Smooth muscle cell (in vitro differentiated cells): ENCODE results near the gene TRAPPC4. TPM values are rescaled to one million over a fixed set of nuclear protein-coding genes. Genes with fewer than 3 reads are reported as not detected.
A peak's percentile ranks its signal among the peaks of the same experiment; 100 is the strongest.

ENCODE experiments used
- DNase-seq: peaks from one replicate; lab custom pipeline; 2025; ENCODE audit not compliant: unreplicated experiment; lab: John Stamatoyannopoulos, UW
- H2AFZ ChIP-seq: fragments of 200-600 bp; sonication (generic); 2 replicates; pipeline ENCODE4 v1.6.0; 2016; ENCODE audit warnings: antibody characterized with exemption, low read depth, mild to moderate bottlenecking
- H3F3A ChIP-seq: fragments of 200-600 bp; sonication (generic); 2 replicates; pipeline ENCODE4 v1.6.0; 2017; ENCODE audit warnings: antibody characterized with exemption, low read depth
- H3K27ac ChIP-seq: fragments of 200-600 bp; sonication (generic); 2 replicates; pipeline ENCODE4 v1.5.1; 2016; ENCODE audit warnings: low read depth, mild to moderate bottlenecking
- H3K27me3 ChIP-seq: fragments of 200-600 bp; sonication (generic); 2 replicates; pipeline ENCODE4 v1.6.1; 2016; ENCODE audit warnings: low read depth, mild to moderate bottlenecking
- H3K36me3 ChIP-seq: fragments of 200-600 bp; sonication (generic); 2 replicates; pipeline ENCODE4 v1.5.1; 2016; ENCODE audit warnings: low read depth
- H3K4me1 ChIP-seq: fragments of 200-600 bp; sonication (generic); 2 replicates; pipeline ENCODE4 v1.5.1; 2016; ENCODE audit warnings: low read depth
- H3K4me2 ChIP-seq: fragments of 200-600 bp; sonication (generic); 2 replicates; pipeline ENCODE4 v1.6.0; 2016; ENCODE audit warnings: mild to moderate bottlenecking
- H3K4me3 ChIP-seq: fragments of 200-600 bp; sonication (generic); 2 replicates; pipeline ENCODE4 v1.5.1; 2016; ENCODE audit warnings: mild to moderate bottlenecking
- H3K79me2 ChIP-seq: fragments of 200-600 bp; sonication (generic); 2 replicates; pipeline ENCODE4 v1.6.0; 2016; ENCODE audit warnings: low read depth, mild to moderate bottlenecking
- H3K9ac ChIP-seq: fragments of 200-600 bp; sonication (generic); 2 replicates; pipeline ENCODE4 v1.6.0; 2016; ENCODE audit warnings: low read depth
- H3K9me3 ChIP-seq: fragments of 200-600 bp; sonication (generic); replicated peaks from 2 replicates; pipeline ENCODE4 v1.5.1; 2016; ENCODE audit warnings: low read depth
- H4K20me1 ChIP-seq: fragments of 200-600 bp; sonication (generic); 2 replicates; pipeline ENCODE4 v1.6.0; 2016; ENCODE audit warnings: low read depth
- WGBS: methylation state at CpG from one replicate; pipeline ENCODE4 v1.1.7; 2016; ENCODE audit warnings: low lambda C conversion rate; 5-methylcytosine and 5-hydroxymethylcytosine counted together
- polyA plus RNA-seq: library from polyadenylated mRNA; unstranded; fragments of >200 nt; fragmentation: Nextera tagmentation; extraction: Ambion mirVana; gene quantifications from 2 replicates; pipeline ENCODE4 v1.2.1, GENCODE V29; 2016
- total RNA-seq: library from RNA; depleted of rRNA; stranded (reverse); fragments of >200 nt; gene quantifications from 2 replicates; pipeline ENCODE4 v1.2.3, GENCODE V29; 2014
- TF ChIP-seq, protein P1 (sequence below): fragments of 200-600 bp; sonication (generic); IDR thresholded peaks from 2 replicates; pipeline ENCODE4 v1.5.1; 2017; ENCODE audit warnings: borderline replicate concordance, mild to moderate bottlenecking, antibody characterized with exemption; ENCODE audit not compliant: insufficient read depth, poor library complexity, severe bottlenecking

TRAPPC4 gene
- total and polyA plus RNA-seq, 2 experiments from 2014 or later: 103 to 168 TPM

DNA sequence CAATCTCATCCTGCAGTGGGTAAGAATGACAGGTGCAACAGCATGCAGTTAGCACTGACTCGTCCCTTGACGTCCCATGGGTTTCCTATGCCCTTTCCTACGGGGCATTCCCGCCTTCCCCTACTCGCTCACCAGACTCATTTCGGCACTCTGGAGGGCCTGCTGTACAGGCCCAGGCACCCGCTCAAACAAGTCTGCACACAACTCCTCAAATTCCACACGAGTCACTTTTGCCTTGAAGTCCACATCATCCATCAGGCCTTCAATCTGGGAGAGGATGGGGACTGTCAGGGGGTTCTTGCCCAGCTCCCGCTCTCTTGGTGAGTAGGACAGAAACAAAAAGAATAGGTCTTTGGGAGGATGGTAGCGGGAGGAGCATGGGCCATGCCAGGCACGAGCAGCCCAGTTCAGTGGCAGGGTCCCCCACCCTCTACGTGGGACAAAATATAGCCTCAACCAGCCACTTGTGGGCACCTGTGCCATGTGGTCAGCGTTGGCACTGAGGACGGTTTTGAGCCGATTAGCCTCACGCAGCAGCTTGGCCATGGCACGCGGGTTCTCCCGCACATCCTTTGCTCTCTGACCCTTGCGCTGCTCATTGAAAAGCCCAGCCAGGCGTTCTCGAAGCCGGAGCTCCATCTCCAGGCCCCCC, 33.7 kb downstream of the TRAPPC4 start:
- 97% methylated on average over 23 of the region's 23 CpGs for WGBS
- DNase-seq: no peak
- TF ChIP-seq, protein P1, sequence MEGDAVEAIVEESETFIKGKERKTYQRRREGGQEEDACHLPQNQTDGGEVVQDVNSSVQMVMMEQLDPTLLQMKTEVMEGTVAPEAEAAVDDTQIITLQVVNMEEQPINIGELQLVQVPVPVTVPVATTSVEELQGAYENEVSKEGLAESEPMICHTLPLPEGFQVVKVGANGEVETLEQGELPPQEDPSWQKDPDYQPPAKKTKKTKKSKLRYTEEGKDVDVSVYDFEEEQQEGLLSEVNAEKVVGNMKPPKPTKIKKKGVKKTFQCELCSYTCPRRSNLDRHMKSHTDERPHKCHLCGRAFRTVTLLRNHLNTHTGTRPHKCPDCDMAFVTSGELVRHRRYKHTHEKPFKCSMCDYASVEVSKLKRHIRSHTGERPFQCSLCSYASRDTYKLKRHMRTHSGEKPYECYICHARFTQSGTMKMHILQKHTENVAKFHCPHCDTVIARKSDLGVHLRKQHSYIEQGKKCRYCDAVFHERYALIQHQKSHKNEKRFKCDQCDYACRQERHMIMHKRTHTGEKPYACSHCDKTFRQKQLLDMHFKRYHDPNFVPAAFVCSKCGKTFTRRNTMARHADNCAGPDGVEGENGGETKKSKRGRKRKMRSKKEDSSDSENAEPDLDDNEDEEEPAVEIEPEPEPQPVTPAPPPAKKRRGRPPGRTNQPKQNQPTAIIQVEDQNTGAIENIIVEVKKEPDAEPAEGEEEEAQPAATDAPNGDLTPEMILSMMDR: no peak
- H3K4me2 ChIP-seq: no peak overlapping the region
- H3K4me1 ChIP-seq: peaks cover 7% of the 10 kb centered on the region
- no peaks in the 10 kb centered on the region for H3F3A ChIP-seq
- H2AFZ ChIP-seq: no peak overlapping the region
- no peaks in the 10 kb centered on the region for H3K9me3 ChIP-seq
- H3K27ac ChIP-seq: no peak overlapping the region
- no peak overlapping the region for H3K4me3 ChIP-seq
- H3K36me3 ChIP-seq: peaks cover 10% of the 10 kb centered on the region
- no peaks in the 10 kb centered on the region for H3K27me3 ChIP-seq
- H3K79me2 ChIP-seq: peaks cover 21% of the 10 kb centered on the region
- no peak overlapping the region for H3K9ac ChIP-seq
- peaks cover 14% of the 10 kb centered on the region for H4K20me1 ChIP-seq

DNA sequence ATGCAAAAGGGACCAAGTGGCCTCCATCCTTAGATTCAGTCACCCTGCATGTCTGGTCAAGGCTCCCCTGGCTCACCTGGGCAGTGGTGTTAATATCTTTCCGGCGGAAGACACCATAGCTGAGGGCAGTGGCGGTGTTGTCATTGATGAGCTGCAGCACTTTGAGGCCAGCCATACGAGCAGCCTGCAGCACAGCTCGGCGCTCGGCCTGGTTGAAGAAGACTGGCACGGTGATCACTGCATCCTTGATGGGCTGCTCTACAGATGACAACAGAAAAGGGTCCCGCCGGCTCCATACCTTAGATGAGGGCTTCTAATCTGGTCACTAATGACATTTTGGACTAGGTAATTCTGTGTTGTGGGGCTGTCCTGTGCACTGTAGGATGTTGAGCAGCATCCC, 35.9 kb downstream of the TRAPPC4 start:
- peaks cover 21% of the 10 kb centered on the region for H3K79me2 ChIP-seq
- no peak overlapping the region for H3K27ac ChIP-seq
- no peak overlapping the region for H3K4me2 ChIP-seq
- no peak overlapping the region for H3K4me3 ChIP-seq
- TF ChIP-seq, protein P1: no peak
- H4K20me1 ChIP-seq: peaks cover 14% of the 10 kb centered on the region
- peaks cover 15% of the 10 kb centered on the region for H3K4me1 ChIP-seq
- no peak overlapping the region for H3K9ac ChIP-seq
- no peaks in the 10 kb centered on the region for H3K27me3 ChIP-seq
- DNase-seq: no peak
- peaks cover 10% of the 10 kb centered on the region for H3K36me3 ChIP-seq
- no peaks in the 10 kb centered on the region for H3K9me3 ChIP-seq
- no peak overlapping the region for H2AFZ ChIP-seq
- WGBS: 98% methylated on average over 10 of the region's 10 CpGs
- H3F3A ChIP-seq: no peaks in the 10 kb centered on the region

DNA sequence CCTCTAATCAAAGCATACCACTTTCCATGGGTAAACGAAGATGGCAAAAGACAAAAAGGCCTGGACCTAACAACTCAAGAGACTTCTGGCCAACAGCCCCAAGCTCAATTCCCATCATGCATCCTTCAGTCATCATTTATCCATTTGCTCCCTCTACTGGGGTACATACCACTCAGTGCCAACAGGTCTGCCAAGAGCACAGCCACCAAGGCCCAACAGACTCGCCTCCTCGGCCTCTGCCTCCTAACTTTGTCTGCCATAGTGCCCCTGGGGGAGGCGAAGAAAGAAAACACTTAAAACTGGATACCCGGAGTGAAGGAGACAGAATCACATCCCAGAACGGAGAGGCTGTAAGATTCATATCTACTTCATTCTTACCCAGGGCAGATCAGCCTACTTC, 37.3 kb downstream of the TRAPPC4 start:
- H2AFZ ChIP-seq: no peak overlapping the region

More for the DNA sequence above, 37.3 kb downstream of the TRAPPC4 start:
- H3K36me3 ChIP-seq: peaks cover 2% of the 10 kb centered on the region
- peaks cover 25% of the 10 kb centered on the region for H3K79me2 ChIP-seq
- peak overlapping the region; percentile 97 for H3K4me2 ChIP-seq
- peaks cover 14% of the 10 kb centered on the region for H4K20me1 ChIP-seq
- WGBS: 66% methylated on average over 6 of the region's 6 CpGs
- peak overlapping the region; percentile 95 for H3K9ac ChIP-seq
- DNase-seq: no peak
- TF ChIP-seq, protein P1: peak; percentile 9
- no peaks in the 10 kb centered on the region for H3K9me3 ChIP-seq
- no peaks in the 10 kb centered on the region for H3K27me3 ChIP-seq
- H3F3A ChIP-seq: no peaks in the 10 kb centered on the region
- H3K4me1 ChIP-seq: peaks cover 15% of the 10 kb centered on the region
- peak overlapping the region; percentile 68 for H3K4me3 ChIP-seq
- H3K27ac ChIP-seq: peak overlapping the region; percentile 65
